CD4-positive, alpha-beta T cell (primary cell): ENCODE data around the gene PPP1R3F. TPM values are rescaled to one million over a fixed set of nuclear protein-coding genes. Genes with fewer than 3 reads are reported as not detected.
"Not testable (repeated sequence)": the region's sequence is repeated elsewhere in the genome, so short reads cannot be mapped to it uniquely, and the experiment has no call there.

ENCODE experiments used
- ATAC-seq: fragments of 200-7000 bp; cut with Tn5 transposase; one replicate; pipeline ENCODE4 v1.10.0; 2022; ENCODE audit warnings: mild to moderate bottlenecking; ENCODE audit not compliant: poor library complexity
- CTCF ChIA-PET: fragments of 350-600 bp; sonication (Branson Sonifier 250); formaldehyde crosslinking; loops from one replicate; lab custom pipeline; 2021; ENCODE audit warnings: antibody characterized with exemption, inconsistent platforms; lab: Charles Lee
- POLR2A ChIA-PET: fragments of 350-600 bp; sonication (Branson Sonifier 250); formaldehyde crosslinking; loops from one replicate; lab custom pipeline; 2021; ENCODE audit warnings: antibody characterized with exemption, inconsistent platforms; lab: Charles Lee
- DNase-seq, 14 experiments: peaks; one replicate each; pipeline ENCODE4 v3.0.0-alpha.2; 2013 to 2020; ENCODE audit warnings: mixed read lengths in 2 of 14
- H3K27ac ChIP-seq, 2 donors: one replicate each; pipeline versions ENCODE4 v1.5.1 to v1.7.0; 2013; ENCODE audit warnings: low read length in 2 of 2, low read depth in 1 of 2, mild to moderate bottlenecking in 1 of 2
- H3K27me3 ChIP-seq, 2 experiments: 1 replicate in 1 of 2; 2 replicates in 1 of 2; pipeline versions ENCODE4 v1.6.1 to v1.7.0; 2013; ENCODE audit warnings: low read length in 2 of 2, control low read depth in 1 of 2, mild to moderate bottlenecking in 1 of 2, moderate library complexity in 1 of 2; ENCODE audit not compliant: insufficient read depth in 2 of 2, control insufficient read depth in 1 of 2
- H3K36me3 ChIP-seq: one replicate; pipeline ENCODE4 v1.6.1; 2013; ENCODE audit warnings: low read length, control low read depth; ENCODE audit not compliant: insufficient read depth
- H3K4me1 ChIP-seq: one replicate; pipeline ENCODE4 v1.6.1; 2013; ENCODE audit warnings: low read length, control low read depth; ENCODE audit not compliant: insufficient read depth
- H3K4me3 ChIP-seq: one replicate; pipeline ENCODE4 v1.5.1; 2013; ENCODE audit warnings: mild to moderate bottlenecking, low read length, moderate library complexity
- H3K9me3 ChIP-seq, 2 experiments: 1 replicate in 1 of 2; 2 replicates in 1 of 2; pipeline versions ENCODE4 v1.6.1 to v1.7.0; 2013; ENCODE audit warnings: low read length in 2 of 2, mild to moderate bottlenecking in 2 of 2, control low read depth in 1 of 2, moderate library complexity in 1 of 2; ENCODE audit not compliant: control insufficient read depth in 1 of 2, insufficient read depth in 1 of 2
- H3K27ac Mint-ChIP-seq: one replicate; pipeline ENCODE4 v1.8.0; 2020; ENCODE audit warnings: mixed read lengths
- H3K27me3 Mint-ChIP-seq: one replicate; pipeline ENCODE4 v1.8.0; 2021; ENCODE audit warnings: mixed read lengths
- H3K36me3 Mint-ChIP-seq: one replicate; pipeline ENCODE4 v1.8.0; 2021; ENCODE audit warnings: low read depth, mixed read lengths
- H3K4me1 Mint-ChIP-seq: one replicate; pipeline ENCODE4 v1.8.0; 2021; ENCODE audit warnings: low read depth, mixed read lengths
- H3K4me3 Mint-ChIP-seq: one replicate; pipeline ENCODE4 v1.8.0; 2020; ENCODE audit warnings: mild to moderate bottlenecking, mixed read lengths
- H3K9me3 Mint-ChIP-seq: one replicate; pipeline ENCODE4 v1.8.0; 2020; ENCODE audit warnings: mixed read lengths
- intact Hi-C, 2 experiments: fragments of 100-400 bp; cut with DNase I in 1 of 2; cut with micrococcal nuclease in 1 of 2; formaldehyde crosslinking; loops; one replicate each; pipeline versions ENCODE4 v1.15.1 to v1.9.0; 2023 to 2025; cut with DNase I, micrococcal nuclease
- total RNA-seq, 174 experiments: library from RNA in 2 of 174; stranded (reverse) in 2 of 174; gene quantifications; one replicate each; pipeline ENCODE4 v1.2.3 and lab custom pipeline; 2021 to 2026
- TF ChIP-seq, protein P1 (sequence below): fragments of 200-600 bp; IDR thresholded peaks from one replicate; pipeline ENCODE4 v1.8.0; 2022; ENCODE audit warnings: antibody characterized with exemption, mild to moderate bottlenecking

PPP1R3F gene
- total RNA-seq, 2 experiments from 2014 or later: 8.5 to 9.1 TPM

DNA sequence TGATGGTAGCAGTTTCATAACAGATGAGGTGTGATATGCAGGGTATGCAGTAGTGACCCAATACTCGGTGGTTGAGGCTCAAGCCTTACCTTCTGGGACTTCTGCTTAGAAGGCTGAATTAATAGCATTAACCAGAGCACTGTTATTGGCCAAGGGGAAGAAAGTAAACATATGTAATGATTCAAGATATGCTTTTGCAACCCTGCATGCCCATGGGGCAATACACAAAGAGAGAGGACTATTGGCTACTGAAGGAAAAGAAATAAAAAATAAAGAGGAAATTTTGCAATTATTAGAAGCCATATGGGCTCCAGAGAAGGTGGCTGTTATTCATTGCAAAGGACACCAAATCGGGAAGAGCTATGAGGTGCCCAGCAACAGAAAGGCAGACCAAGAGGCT is 42.6 kb downstream of the PPP1R3F start:
- intact Hi-C loops: no loop called here
- H3K27ac Mint-ChIP-seq: no peak overlapping the region
- Histone ChIP-seq H3K27me3 (no peaks in the 10 kb centered on the region), H3K9me3 (no peaks in the 10 kb centered on the region), H3K4me1 (peaks cover 21% of the 10 kb centered on the region), H3K27ac (no peak overlapping the region), H3K36me3 (no peaks in the 10 kb centered on the region), H3K4me3 (no peak overlapping the region)
- ATAC-seq (no peak), DNase-seq (no peak)
- CTCF ChIA-PET: no interaction called here
- peaks cover 25% of the 10 kb centered on the region for H3K4me1 Mint-ChIP-seq
- H3K9me3 Mint-ChIP-seq: no peaks in the 10 kb centered on the region
- H3K36me3 Mint-ChIP-seq: no peaks in the 10 kb centered on the region
- TF ChIP-seq, protein P1, sequence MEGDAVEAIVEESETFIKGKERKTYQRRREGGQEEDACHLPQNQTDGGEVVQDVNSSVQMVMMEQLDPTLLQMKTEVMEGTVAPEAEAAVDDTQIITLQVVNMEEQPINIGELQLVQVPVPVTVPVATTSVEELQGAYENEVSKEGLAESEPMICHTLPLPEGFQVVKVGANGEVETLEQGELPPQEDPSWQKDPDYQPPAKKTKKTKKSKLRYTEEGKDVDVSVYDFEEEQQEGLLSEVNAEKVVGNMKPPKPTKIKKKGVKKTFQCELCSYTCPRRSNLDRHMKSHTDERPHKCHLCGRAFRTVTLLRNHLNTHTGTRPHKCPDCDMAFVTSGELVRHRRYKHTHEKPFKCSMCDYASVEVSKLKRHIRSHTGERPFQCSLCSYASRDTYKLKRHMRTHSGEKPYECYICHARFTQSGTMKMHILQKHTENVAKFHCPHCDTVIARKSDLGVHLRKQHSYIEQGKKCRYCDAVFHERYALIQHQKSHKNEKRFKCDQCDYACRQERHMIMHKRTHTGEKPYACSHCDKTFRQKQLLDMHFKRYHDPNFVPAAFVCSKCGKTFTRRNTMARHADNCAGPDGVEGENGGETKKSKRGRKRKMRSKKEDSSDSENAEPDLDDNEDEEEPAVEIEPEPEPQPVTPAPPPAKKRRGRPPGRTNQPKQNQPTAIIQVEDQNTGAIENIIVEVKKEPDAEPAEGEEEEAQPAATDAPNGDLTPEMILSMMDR: no peak
- no peak overlapping the region for H3K4me3 Mint-ChIP-seq
- POLR2A ChIA-PET: no interaction called here
- H3K27me3 Mint-ChIP-seq: no peaks in the 10 kb centered on the region

DNA sequence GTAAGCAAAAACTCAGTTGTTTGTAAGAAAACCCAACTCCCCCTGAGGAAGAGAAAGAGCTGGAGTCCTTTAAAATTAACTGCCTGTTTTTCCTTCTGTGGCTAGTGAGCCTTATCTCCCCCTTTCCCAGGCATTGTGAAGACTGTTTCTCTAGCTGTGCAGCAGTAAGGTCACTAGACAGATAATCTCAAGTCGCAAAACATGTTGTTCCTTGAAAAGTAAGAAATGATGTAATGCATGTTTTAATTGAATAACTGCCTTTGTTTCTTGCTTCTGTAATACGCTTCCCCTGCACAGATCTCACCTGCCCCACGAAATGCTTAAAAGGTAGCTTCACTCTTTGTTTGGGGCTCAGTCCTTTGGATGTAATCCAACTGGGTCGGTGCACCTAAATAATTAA is 46.5 kb downstream of the PPP1R3F start:
- ATAC-seq: no peak

DNA sequence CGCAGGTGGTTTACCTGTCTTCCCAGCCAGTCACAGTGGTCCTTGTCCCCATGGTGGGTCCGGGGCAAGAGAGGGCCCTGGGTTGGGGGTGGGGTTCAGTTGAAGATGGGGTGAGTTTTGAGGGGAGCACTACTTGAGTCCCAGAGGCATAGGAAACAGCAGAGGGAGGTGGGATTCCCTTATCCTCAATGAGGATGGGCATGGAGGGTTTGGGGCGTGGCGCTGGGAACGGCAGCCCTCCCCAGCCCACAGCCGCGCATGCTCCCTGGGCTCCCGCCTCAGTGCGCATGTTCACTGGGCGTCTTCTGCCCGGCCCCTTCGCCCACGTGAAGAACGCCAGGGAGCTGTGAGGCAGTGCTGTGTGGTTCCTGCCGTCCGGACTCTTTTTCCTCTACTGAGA is 52.1 kb downstream of the PPP1R3F start, which contains the start of gene GAGE12J:
Gene GAGE12J, plus strand, starts transcription at position 301 of the 400 bp plus-strand sequence. CDS start 1,157 bp downstream, outside the sequence.
- H3K4me3 ChIP-seq, H3K27me3 Mint-ChIP-seq, H3K36me3 Mint-ChIP-seq, H3K9me3 ChIP-seq, ATAC-seq, H3K36me3 ChIP-seq, H3K27ac Mint-ChIP-seq, H3K4me3 Mint-ChIP-seq, POLR2A ChIA-PET, CTCF ChIA-PET, intact Hi-C loops, H3K4me1 Mint-ChIP-seq, H3K4me1 ChIP-seq, DNase-seq, H3K27ac ChIP-seq, H3K9me3 Mint-ChIP-seq, H3K27me3 ChIP-seq: not testable (repeated sequence)

More for the DNA sequence above, 46.5 kb downstream of the PPP1R3F start:
- POLR2A ChIA-PET: no interaction called here
- Mint-ChIP-seq H3K9me3 (no peaks in the 10 kb centered on the region), H3K36me3 (no peaks in the 10 kb centered on the region), H3K4me3 (no peak overlapping the region), H3K27me3 (no peaks in the 10 kb centered on the region), H3K27ac (no peak overlapping the region), H3K4me1 (no peaks in the 10 kb centered on the region)
- H3K27ac ChIP-seq: no peak overlapping the region
- H3K36me3 ChIP-seq: no peaks in the 10 kb centered on the region
- H3K4me1 ChIP-seq: no peaks in the 10 kb centered on the region
- TF ChIP-seq, protein P1: no peak
- intact Hi-C loops: no loop called here
- no peaks in the 10 kb centered on the region for H3K27me3 ChIP-seq
- CTCF ChIA-PET: no interaction called here
- H3K9me3 ChIP-seq: no peaks in the 10 kb centered on the region
- H3K4me3 ChIP-seq: no peak overlapping the region
- no peak for DNase-seq

DNA sequence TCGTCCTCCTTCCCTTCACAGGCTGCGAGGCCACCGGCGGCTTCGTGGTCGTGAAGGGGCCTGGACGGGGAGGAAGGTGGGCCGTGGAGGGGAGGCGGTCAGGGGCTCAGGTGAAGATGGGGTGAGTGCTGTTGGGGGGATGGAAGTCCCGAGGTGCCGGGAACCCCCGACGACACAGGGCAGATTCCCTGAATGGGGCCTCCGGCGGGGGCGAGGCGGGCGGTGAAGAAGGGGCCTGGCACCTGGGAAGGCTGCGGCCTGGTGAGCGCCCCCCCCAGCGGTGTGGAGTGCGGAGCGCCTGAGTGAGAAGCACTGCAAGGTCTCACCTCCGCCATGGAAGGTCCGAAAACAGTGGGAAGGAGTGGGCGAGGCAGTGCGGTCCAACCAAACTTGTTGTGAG is 52.7 kb downstream of the PPP1R3F start:
- H3K27me3 Mint-ChIP-seq, H3K27me3 ChIP-seq, POLR2A ChIA-PET, H3K27ac Mint-ChIP-seq, CTCF ChIA-PET, H3K4me1 ChIP-seq, intact Hi-C loops, H3K9me3 Mint-ChIP-seq, H3K4me3 ChIP-seq, H3K4me3 Mint-ChIP-seq, H3K27ac ChIP-seq, H3K36me3 Mint-ChIP-seq, ATAC-seq, DNase-seq, H3K4me1 Mint-ChIP-seq, H3K9me3 ChIP-seq, H3K36me3 ChIP-seq: not testable (repeated sequence)

DNA sequence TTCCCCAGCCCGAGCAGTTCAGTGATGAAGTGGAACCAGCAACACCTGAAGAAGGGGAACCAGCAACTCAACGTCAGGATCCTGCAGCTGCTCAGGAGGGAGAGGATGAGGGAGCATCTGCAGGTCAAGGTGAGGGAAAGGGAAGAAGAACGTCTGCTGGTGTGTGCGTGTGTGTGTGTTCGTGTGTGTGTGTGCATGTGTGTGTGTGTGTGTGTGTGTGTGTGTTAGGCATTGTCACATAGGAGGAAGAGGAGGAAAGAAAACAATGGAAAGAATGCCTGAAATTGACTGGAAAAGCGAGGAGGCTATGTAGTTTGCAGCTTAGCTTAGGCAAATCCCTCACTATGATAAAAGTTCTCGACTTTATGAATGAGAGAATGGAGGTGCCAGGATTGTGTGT is 54.1 kb downstream of the PPP1R3F start:
- H3K4me3 Mint-ChIP-seq, H3K4me1 Mint-ChIP-seq, H3K9me3 ChIP-seq, POLR2A ChIA-PET, DNase-seq, CTCF ChIA-PET, H3K4me1 ChIP-seq, H3K27me3 ChIP-seq, ATAC-seq, intact Hi-C loops, H3K4me3 ChIP-seq, H3K27me3 Mint-ChIP-seq, H3K27ac ChIP-seq, H3K27ac Mint-ChIP-seq, H3K9me3 Mint-ChIP-seq, H3K36me3 ChIP-seq, H3K36me3 Mint-ChIP-seq: not testable (repeated sequence)

DNA sequence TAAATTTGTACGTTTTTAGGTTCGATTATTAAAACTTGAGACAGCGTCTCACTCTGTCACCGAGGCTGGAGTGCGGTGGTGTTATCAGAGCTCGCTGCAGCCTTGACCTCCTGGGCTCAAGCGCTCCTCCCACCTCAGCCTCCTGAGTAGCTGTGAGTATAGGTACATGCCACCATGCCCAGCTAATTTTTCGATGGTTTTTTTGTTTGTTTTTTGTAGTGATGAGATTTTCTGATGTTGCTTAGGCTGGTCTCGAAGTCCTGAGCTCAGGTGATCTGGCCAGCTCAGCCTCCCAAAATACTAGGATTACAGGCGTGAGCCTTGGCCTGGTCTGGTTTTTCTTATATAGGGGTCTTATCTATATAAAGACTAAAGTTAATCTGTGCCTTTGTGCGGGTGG is 60.8 kb downstream of the PPP1R3F start:
- H3K36me3 ChIP-seq, intact Hi-C loops, H3K4me1 Mint-ChIP-seq, H3K4me1 ChIP-seq, H3K4me3 ChIP-seq, ATAC-seq, H3K27ac ChIP-seq, H3K27ac Mint-ChIP-seq, POLR2A ChIA-PET, H3K27me3 Mint-ChIP-seq, H3K27me3 ChIP-seq, CTCF ChIA-PET, H3K9me3 ChIP-seq, DNase-seq, H3K4me3 Mint-ChIP-seq, H3K36me3 Mint-ChIP-seq, H3K9me3 Mint-ChIP-seq: not testable (repeated sequence)
